Measurements from ENCODE around the gene ARHGEF25. TPM values are rescaled to one million over a fixed set of nuclear protein-coding genes. Genes with fewer than 3 reads are reported as not detected.

The ARHGEF25 gene
- total RNA-seq, 1 donor: 23.9 TPM

GRCh38 chr12:57590864-57591781 is 20.1 kb upstream of the ARHGEF25 start, which contains the start of gene PIP4K2C:
TSS of gene PIP4K2C (plus strand) at chr12:57591192. CDS start at chr12:57591290, 98 bp downstream.
- Histone ChIP-seq H3K9me3 (ENCODE audit: low read depth, low read length) (no peaks in the 10 kb centered on the region), H3K4me2 (ENCODE audit: insufficient read depth, low read length) (peak within 1 kb of the TSS; percentile 92), H3K27ac (ENCODE audit: low read depth, low read length) (peak within 1 kb of the TSS; percentile 41), H3K27me3 (ENCODE audit: insufficient read depth, low read length) (peaks cover 21% of the 10 kb centered on the region), H2AFZ (ENCODE audit: low read length) (peak within 1 kb of the TSS; percentile 97), H4K20me1 (ENCODE audit: insufficient read depth, low read length) (no peaks in the 10 kb centered on the region), H3K79me2 (ENCODE audit: insufficient read depth, low read length) (peaks cover 7% of the 10 kb centered on the region), H3K4me1 (ENCODE audit: insufficient read depth, low read length) (peaks cover 9% of the 10 kb centered on the region), H3K36me3 (ENCODE audit: insufficient read depth, low read length) (peaks cover 5% of the 10 kb centered on the region), H3K4me3 (ENCODE audit: insufficient read depth, low read length) (peak within 1 kb of the TSS; percentile 94)
- peak; percentile 91 for DNase-seq (ENCODE audit: insufficient read length, low spot score, missing footprints)
- no peak for TF ChIP-seq CTCF (IDR thresholded peaks at IDR 0.05; ENCODE audit: extremely low read depth, low read depth, low read length)

GRCh38 chr12:57591782-57592325 is 19.4 kb upstream of the ARHGEF25 start:
- Histone ChIP-seq H3K4me3 (ENCODE audit: insufficient read depth, low read length) (peak overlapping the region; percentile 94), H3K4me1 (ENCODE audit: insufficient read depth, low read length) (peaks cover 9% of the 10 kb centered on the region), H3K36me3 (ENCODE audit: insufficient read depth, low read length) (peaks cover 6% of the 10 kb centered on the region), H3K4me2 (ENCODE audit: insufficient read depth, low read length) (peak overlapping the region; percentile 92), H3K27me3 (ENCODE audit: insufficient read depth, low read length) (peaks cover 16% of the 10 kb centered on the region), H3K9me3 (ENCODE audit: low read depth, low read length) (no peaks in the 10 kb centered on the region), H4K20me1 (ENCODE audit: insufficient read depth, low read length) (no peaks in the 10 kb centered on the region), H2AFZ (ENCODE audit: low read length) (peak overlapping the region; percentile 97), H3K27ac (ENCODE audit: low read depth, low read length) (no peak overlapping the region), H3K79me2 (ENCODE audit: insufficient read depth, low read length) (peaks cover 7% of the 10 kb centered on the region)
- no peak for TF ChIP-seq CTCF (IDR thresholded peaks at IDR 0.05; ENCODE audit: extremely low read depth, low read depth, low read length)
- DNase-seq (ENCODE audit: insufficient read length, low spot score, missing footprints): no peak

- peaks cover 9% of the 10 kb centered on the region for H3K4me1 ChIP-seq (ENCODE audit: insufficient read depth, low read length)
- no peak for DNase-seq (ENCODE audit: insufficient read length, low spot score, missing footprints)
- no peak for TF ChIP-seq CTCF (IDR thresholded peaks at IDR 0.05; ENCODE audit: extremely low read depth, low read depth, low read length)
- H3K27ac ChIP-seq (ENCODE audit: low read depth, low read length): no peak overlapping the region
- H3K27me3 ChIP-seq (ENCODE audit: insufficient read depth, low read length): peaks cover 9% of the 10 kb centered on the region
- H3K79me2 ChIP-seq (ENCODE audit: insufficient read depth, low read length): peaks cover 7% of the 10 kb centered on the region
- no peaks in the 10 kb centered on the region for H4K20me1 ChIP-seq (ENCODE audit: insufficient read depth, low read length)
- no peaks in the 10 kb centered on the region for H3K9me3 ChIP-seq (ENCODE audit: low read depth, low read length)
- no peak overlapping the region for H3K4me3 ChIP-seq (ENCODE audit: insufficient read depth, low read length)
- peaks cover 6% of the 10 kb centered on the region for H3K36me3 ChIP-seq (ENCODE audit: insufficient read depth, low read length)
- H2AFZ ChIP-seq (ENCODE audit: low read length): no peak overlapping the region
- H3K4me2 ChIP-seq (ENCODE audit: insufficient read depth, low read length): peak overlapping the region; percentile 92
Measured at GRCh38 chr12:57592551-57593165, 18.6 kb upstream of the ARHGEF25 start.

Measured in osteoblast (primary cell).